ENCODE measurements around the gene PRKCE. TPM values are rescaled to one million over a fixed set of nuclear protein-coding genes. Genes with fewer than 3 reads are reported as not detected.

Gene PRKCE
- total RNA-seq, 1 experiment from 2014 or later, result 2.4 TPM

DNA sequence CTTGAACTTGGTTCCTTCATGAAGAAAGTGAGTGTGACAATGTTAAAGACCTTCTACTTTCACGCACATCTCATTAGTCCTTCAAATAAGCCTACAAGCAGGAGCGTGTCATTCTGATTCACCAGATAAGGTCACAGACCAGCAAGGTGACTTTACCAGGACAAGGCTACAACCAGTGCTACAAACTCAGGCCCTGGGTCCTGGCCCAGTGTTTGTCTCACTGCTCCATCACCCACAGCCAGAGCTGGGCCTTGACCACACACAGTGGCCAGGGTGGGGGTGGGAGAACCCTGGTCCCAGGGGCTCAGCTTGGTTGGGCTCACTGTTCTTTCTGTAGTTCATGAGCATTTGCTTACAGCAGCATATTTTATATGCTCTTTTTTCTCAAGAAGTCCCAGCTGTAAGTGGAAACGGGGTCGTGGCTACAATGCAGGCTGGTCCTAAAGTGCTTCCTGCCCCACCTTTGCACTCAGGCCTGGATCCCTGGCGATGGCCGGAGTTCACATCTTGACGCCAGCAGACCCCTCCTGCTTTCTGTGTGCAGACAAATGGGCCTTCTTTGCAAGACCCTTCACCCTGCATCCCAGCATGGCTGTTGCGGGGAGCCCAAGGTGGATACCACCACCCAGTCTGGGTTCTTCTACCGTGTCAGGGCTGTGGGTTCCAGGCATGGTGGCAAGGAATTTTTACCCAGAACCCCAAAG is 492.1 kb downstream of the PRKCE start:
- Histone ChIP-seq H3K9me3 (ENCODE audit: low read depth, low read length, poor library complexity, severe bottlenecking) (no peaks in the 10 kb centered on the region), H3K4me3 (ENCODE audit: low read depth, low read length, poor library complexity, severe bottlenecking) (no peak overlapping the region), H3K27ac (ENCODE audit: low read depth, low read length, poor library complexity, severe bottlenecking) (no peak overlapping the region), H3K4me1 (ENCODE audit: insufficient read depth, low read length, poor library complexity, severe bottlenecking) (no peaks in the 10 kb centered on the region), H3K27me3 (replicated peaks; ENCODE audit: insufficient read depth, low read depth, low read length, poor library complexity) (no peaks in the 10 kb centered on the region), H3K36me3 (ENCODE audit: insufficient read depth, low read length, poor library complexity, severe bottlenecking) (no peaks in the 10 kb centered on the region)
- CTCF ChIA-PET, result no interaction called here
- intact Hi-C loops (cut with micrococcal nuclease; ENCODE audit: unreplicated experiment), result no loop called here
- POLR2A ChIA-PET (ENCODE audit: low non-redundant PET), result no interaction called here
- DNase-seq (ENCODE audit: low spot score), result no peak
- TF ChIP-seq EZH2 (IDR thresholded peaks at IDR 0.05; ENCODE audit: borderline replicate concordance, low read depth, low read length, poor library complexity, severe bottlenecking), result no peak
- TF ChIP-seq, protein P1, sequence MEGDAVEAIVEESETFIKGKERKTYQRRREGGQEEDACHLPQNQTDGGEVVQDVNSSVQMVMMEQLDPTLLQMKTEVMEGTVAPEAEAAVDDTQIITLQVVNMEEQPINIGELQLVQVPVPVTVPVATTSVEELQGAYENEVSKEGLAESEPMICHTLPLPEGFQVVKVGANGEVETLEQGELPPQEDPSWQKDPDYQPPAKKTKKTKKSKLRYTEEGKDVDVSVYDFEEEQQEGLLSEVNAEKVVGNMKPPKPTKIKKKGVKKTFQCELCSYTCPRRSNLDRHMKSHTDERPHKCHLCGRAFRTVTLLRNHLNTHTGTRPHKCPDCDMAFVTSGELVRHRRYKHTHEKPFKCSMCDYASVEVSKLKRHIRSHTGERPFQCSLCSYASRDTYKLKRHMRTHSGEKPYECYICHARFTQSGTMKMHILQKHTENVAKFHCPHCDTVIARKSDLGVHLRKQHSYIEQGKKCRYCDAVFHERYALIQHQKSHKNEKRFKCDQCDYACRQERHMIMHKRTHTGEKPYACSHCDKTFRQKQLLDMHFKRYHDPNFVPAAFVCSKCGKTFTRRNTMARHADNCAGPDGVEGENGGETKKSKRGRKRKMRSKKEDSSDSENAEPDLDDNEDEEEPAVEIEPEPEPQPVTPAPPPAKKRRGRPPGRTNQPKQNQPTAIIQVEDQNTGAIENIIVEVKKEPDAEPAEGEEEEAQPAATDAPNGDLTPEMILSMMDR (conservative IDR thresholded peaks at IDR 0.05; ENCODE audit: low read depth, low read length), result no peak
- BruUV-seq (replicated peaks), result no TSS peak

DNA sequence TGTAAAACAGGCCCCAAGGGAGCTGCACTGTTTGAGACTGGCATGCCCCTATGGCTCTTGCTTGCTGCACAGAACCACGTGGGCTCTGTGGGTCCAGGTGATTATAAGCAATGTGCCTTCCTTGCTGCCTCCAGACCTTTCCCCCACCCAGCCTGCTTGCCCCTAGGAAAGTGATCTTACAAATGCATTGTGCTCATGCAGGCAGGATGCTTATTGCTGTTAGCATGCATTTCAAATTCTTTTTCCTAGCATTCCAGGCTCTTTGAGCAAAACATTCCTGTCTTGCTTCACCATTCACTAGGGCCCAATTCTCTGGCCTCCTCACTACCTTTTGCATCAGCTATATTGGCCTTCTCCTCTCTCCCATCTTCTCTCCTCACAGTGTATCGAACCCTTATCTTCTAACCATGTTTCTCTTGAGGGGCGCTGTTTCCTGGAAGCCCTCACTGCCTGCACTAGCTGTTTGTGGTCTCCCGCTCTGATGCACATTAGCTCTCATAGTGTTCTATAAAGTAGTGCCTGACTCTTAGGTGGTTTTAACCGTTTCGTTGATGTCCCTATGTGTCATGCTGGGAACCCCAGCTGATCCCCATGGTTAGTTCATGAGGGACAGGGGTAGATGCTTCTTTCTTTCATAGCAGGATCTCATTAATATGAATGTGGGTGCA is 492.8 kb downstream of the PRKCE start:
- Histone ChIP-seq H3K27me3 (replicated peaks; ENCODE audit: insufficient read depth, low read depth, low read length, poor library complexity) (no peaks in the 10 kb centered on the region), H3K4me3 (ENCODE audit: low read depth, low read length, poor library complexity, severe bottlenecking) (no peak overlapping the region), H3K36me3 (ENCODE audit: insufficient read depth, low read length, poor library complexity, severe bottlenecking) (no peaks in the 10 kb centered on the region), H3K27ac (ENCODE audit: low read depth, low read length, poor library complexity, severe bottlenecking) (no peak overlapping the region), H3K9me3 (ENCODE audit: low read depth, low read length, poor library complexity, severe bottlenecking) (no peaks in the 10 kb centered on the region), H3K4me1 (ENCODE audit: insufficient read depth, low read length, poor library complexity, severe bottlenecking) (no peaks in the 10 kb centered on the region)
- TF ChIP-seq, protein P1 (conservative IDR thresholded peaks at IDR 0.05; ENCODE audit: low read depth, low read length), result no peak
- no peak for TF ChIP-seq EZH2 (IDR thresholded peaks at IDR 0.05; ENCODE audit: borderline replicate concordance, low read depth, low read length, poor library complexity, severe bottlenecking)
- DNase-seq (ENCODE audit: low spot score), result no peak
- no TSS peak for BruUV-seq (replicated peaks)
- ChIA-PET POLR2A (ENCODE audit: low non-redundant PET) (no interaction called here), CTCF (no interaction called here)
- intact Hi-C loops (cut with micrococcal nuclease; ENCODE audit: unreplicated experiment), result no loop called here

DNA sequence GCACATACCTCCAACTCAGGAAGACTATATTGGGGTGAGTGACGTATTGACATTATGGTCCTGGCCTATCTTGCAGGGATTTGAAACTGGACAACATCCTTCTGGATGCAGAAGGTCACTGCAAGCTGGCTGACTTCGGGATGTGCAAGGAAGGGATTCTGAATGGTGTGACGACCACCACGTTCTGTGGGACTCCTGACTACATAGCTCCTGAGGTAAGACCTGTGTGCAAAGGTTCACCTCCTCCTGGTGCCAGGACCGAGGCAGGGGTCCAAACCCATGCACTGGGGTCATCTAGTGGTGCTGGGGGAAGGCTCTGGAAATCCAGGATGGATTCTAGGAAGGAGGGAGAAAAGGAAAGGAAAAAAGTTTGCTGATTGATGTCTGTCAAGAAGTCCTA is 493.5 kb downstream of the PRKCE start:
- intact Hi-C loops (cut with micrococcal nuclease; ENCODE audit: unreplicated experiment), result no loop called here
- no TSS peak for BruUV-seq (replicated peaks)
- DNase-seq (ENCODE audit: low spot score), result no peak
- Histone ChIP-seq H3K27ac (ENCODE audit: low read depth, low read length, poor library complexity, severe bottlenecking) (no peak overlapping the region), H3K4me1 (ENCODE audit: insufficient read depth, low read length, poor library complexity, severe bottlenecking) (no peaks in the 10 kb centered on the region), H3K9me3 (ENCODE audit: low read depth, low read length, poor library complexity, severe bottlenecking) (no peaks in the 10 kb centered on the region), H3K36me3 (ENCODE audit: insufficient read depth, low read length, poor library complexity, severe bottlenecking) (no peaks in the 10 kb centered on the region), H3K4me3 (ENCODE audit: low read depth, low read length, poor library complexity, severe bottlenecking) (no peak overlapping the region), H3K27me3 (replicated peaks; ENCODE audit: insufficient read depth, low read depth, low read length, poor library complexity) (no peaks in the 10 kb centered on the region)
- POLR2A ChIA-PET (ENCODE audit: low non-redundant PET), result no interaction called here
- TF ChIP-seq, protein P1 (conservative IDR thresholded peaks at IDR 0.05; ENCODE audit: low read depth, low read length), result no peak
- no peak for TF ChIP-seq EZH2 (IDR thresholded peaks at IDR 0.05; ENCODE audit: borderline replicate concordance, low read depth, low read length, poor library complexity, severe bottlenecking)
- CTCF ChIA-PET, result no interaction called here
